Skeletal muscle cell (primary cell): Measurements from ENCODE around the gene SLC13A1.
"Not testable (repeated sequence)": the region's sequence is repeated elsewhere in the genome, so short reads cannot be mapped to it uniquely, and the experiment has no call there.

Experiments
- DNase-seq: peaks from one replicate; pipeline ENCODE4 v3.0.0-alpha.2; 2010; ENCODE audit warnings: low read depth
- H3K4me3 ChIP-seq: 2 replicates; pipeline ENCODE4 v1.5.1; 2011; ENCODE audit warnings: low read depth, mild to moderate bottlenecking, control low read depth, low read length, moderate library complexity

SLC13A1 gene

DNA sequence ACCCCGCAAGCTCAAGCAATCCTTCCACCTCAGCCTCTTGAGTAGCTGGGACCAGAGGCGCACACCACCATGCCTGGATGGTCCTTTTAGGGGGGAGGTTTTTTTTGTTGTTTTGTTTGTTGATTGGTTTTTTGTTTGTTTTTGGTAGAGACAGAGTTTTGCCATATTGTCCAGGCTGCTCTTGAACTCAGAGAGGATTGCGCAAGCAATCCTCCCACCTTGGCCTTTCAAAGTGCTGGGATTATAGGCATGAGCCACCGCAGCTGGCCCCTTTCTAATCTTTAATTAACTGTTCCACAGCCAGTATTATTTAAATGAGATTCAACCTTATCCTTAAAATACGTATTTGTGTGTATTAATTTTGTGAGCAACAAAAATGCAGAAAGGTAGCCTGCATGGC lies 65.8 kb downstream of the SLC13A1 start:
- no peak for DNase-seq
- no peak overlapping the region for H3K4me3 ChIP-seq

DNA sequence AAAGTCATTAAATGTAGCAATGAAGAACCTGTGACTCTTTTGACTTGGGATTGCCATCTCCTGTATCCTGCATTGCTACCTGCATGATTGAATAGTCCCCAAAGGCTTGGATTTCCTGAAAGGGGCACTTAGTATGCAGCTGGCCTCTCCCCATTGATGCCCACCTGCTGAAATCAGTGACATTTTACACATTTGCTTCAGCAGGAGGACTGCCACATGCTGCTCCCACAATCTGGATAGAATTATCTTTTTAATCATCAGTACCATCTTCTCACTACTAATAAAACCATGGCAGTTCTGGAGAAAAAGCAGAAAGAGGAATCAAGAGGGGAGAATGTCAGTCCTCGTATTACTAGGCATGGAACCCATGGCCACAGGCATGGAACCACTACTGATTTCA lies 67.8 kb downstream of the SLC13A1 start:
- H3K4me3 ChIP-seq: no peak overlapping the region
- DNase-seq: no peak

DNA sequence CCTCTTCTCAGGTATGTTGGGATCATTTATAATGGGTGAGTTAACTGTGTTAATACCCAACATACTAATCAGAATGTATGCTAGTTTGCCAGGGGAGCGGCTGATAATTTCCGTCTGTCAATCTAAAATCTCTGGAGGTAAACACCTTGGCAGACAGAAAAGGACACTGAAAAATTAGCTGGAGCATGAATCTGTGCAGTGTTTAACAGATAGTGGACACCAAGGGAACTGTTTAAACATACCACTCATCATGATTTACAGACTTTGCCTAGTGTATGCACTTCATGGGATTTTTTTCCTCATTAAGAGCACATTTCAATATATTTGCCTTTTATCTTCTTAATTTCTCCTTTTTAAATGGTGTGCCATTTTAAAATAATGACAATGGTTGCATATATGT lies 68.2 kb downstream of the SLC13A1 start:
- DNase-seq: no peak
- H3K4me3 ChIP-seq: no peak overlapping the region

DNA sequence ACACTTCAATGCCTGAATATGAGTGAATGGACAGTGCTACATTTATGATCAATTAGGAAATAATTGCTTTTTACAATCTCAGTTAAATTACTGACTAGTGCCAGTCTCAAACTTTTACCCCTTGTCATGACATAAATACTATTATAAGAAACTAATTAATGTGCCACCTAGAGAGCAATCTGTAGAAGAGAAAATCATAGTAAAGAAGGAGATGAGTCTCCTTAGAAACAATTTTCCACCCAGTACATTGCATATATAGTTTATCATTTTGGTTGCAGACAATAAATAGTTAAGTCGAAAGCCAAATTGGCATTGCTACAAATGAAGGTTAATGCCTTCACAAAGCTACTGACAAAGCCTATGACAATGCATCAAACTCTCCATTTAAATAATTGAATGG lies 68.6 kb downstream of the SLC13A1 start:
- H3K4me3 ChIP-seq: no peak overlapping the region
- no peak for DNase-seq

DNA sequence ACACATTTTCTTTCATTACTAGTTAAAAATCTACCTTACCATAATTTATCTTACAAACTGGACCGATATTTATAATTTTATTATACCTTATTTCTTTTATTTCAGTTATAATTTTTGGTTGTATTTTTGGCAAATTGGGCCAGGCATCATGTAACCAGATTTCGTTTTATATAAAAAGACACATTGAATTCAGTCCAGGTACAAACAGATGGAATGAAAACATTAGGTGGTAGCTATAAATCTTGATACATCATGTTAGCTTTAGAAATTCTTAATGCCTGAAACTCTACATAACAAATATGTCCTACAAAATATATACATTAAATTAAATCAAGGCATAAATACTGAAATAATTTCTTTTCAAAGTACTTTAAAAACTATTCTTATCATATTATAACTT lies 73.1 kb downstream of the SLC13A1 start:
- DNase-seq: no peak

DNA sequence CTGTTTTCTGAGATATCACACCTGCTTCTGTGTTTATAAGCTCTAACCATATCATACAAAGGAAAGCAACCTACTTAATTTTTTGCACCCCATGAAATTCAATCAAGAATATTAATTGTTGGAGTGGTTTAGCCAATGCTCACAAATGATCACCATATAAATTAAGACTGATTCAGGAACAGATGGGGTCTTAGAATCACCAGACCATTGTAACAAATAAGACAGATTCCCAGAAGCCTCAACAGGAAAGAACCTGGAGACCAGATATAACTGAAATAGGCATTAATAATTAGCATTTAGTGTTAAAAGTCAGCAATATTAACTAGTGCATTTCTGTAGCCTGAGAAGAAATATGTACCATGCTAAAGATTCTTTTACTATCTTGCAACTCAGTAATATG lies 73.6 kb downstream of the SLC13A1 start:
- DNase-seq: no peak
- no peak overlapping the region for H3K4me3 ChIP-seq

More for the DNA sequence above, 73.1 kb downstream of the SLC13A1 start:
- no peak overlapping the region for H3K4me3 ChIP-seq

DNA sequence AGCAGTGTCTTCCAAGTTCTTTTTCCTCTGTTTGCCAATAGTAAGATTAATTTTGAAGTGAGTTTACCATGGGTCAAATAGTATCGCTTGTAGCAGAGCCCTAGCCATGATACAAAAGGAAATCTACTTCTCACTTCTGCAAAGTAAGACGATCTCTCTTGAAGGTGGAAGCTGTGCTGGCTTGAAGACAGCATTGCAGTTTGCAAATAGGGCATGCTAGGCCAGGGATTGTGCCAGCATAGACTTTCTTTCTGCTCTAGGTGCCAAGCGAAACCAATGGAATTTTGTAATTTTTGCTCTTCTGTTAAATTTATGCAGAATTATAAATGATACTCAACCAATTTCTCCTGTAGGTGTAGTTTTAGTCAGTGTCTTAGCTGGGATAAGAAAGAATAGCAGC lies 74.5 kb downstream of the SLC13A1 start:
- DNase-seq: no peak
- no peak overlapping the region for H3K4me3 ChIP-seq

DNA sequence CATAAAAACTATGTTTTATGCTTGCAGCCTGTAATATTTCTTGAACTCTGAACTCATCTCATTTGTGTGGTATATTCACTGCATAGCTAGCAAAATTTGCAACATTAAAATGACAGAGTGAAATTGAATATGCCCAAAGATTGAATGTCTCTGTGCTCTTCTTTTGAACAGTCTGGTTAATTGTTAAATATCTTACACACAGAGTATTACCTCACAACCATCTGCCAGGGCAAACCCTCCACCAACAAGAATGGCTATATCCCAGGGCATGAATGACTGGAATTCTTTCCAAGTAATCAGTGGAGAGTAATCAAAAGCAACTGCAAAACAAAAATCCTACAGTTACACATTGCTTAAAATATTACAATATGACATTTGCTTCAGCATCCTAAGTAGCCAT lies 76.9 kb downstream of the SLC13A1 start:
- H3K4me3 ChIP-seq: no peak overlapping the region
- DNase-seq: no peak

DNA sequence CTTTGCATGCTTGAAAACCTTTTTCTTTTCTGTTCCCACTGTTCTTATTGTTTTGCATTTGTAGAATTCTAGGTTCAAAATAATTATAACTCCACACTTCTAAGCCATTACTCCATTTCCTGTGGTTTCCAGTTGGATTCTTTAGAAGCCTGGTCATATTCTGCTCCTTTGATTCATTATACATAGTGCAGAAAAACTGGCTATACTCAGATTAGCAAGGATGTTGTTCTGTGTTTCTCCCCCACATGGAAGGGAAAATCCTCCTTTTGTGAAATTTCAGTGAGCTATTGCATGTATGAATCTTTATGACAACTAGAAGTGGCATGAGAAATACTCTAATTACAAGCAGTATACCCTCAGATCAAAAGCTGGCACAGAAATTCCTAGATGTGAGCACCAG lies 79.5 kb downstream of the SLC13A1 start:
- no peak overlapping the region for H3K4me3 ChIP-seq
- DNase-seq: no peak

DNA sequence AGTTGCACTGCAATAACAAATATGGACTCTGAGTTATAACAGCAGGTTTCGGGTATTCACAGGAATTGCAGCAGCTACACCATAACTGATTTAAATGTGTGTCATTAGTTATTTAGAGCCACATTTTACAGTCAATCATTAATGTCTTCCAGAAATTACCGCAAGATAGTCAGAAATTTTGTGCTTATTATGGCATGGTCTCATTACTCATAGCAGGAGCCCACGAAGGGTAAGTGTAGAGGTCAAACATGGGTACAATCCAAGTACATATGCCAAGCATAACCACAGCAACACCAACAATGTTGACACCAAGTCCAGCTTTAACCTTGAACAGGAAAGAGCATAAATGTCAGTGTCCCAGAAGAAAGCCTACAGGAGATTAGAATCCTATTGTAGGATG lies 84.4 kb downstream of the SLC13A1 start:
- no peak overlapping the region for H3K4me3 ChIP-seq
- DNase-seq: no peak

DNA sequence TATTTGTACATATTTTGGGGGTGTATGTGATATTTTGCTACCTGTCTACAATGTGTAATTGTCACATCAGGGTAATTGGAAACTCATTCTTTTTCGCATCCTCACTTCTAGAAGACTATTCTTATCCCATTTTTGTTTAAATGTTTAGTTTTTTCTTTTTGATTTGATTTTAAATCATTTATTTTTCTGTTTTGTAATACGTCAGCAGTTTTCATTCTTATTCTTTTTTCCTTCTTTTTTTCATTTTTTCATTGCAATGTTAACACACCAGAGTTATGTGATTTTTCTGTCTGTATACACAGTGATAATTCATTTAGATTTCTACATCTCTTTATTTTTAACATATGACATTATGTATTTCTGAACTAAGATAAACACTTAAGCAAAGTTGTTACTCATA lies 85.5 kb downstream of the SLC13A1 start:
- no peak for DNase-seq
- H3K4me3 ChIP-seq: no peak overlapping the region

DNA sequence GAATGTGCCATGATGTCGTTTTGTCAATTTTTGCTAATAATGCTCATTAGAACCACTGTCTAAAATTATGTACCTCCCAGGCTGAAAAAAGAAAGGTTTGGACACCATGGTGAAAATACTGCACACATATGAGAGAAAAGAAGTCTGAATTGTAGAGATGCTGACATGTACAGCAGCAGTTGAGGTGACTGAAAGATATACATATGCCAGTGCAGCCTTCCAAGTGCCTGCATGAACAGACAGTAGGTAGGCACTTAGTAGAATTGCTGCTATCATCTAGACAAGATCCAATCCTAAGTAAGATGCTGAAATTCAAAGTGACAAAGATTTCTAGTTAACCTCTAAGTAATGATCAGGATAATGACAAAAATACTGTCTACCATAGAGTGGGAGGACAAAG lies 86.9 kb downstream of the SLC13A1 start:
- no peak overlapping the region for H3K4me3 ChIP-seq
- DNase-seq: no peak

DNA sequence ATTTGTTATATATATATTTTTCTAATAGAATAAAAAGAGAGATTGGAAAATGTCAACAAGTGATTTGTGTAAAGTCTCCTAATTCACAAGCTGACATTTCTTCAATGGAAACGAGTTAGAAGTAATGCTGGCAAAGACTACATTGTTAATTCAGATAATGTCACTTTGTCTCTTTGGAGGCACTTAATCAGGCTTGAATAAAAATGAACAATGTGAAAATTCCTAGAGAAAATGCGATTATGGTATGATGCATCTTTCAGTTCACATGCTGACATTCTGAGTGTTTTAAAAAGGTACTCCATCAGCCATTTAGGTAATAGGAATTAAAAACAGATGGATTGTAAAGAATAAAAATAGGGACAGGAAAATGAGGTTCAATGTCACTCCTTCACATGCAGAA lies 100.1 kb downstream of the SLC13A1 start:
- H3K4me3 ChIP-seq: no peak overlapping the region
- DNase-seq: no peak

DNA sequence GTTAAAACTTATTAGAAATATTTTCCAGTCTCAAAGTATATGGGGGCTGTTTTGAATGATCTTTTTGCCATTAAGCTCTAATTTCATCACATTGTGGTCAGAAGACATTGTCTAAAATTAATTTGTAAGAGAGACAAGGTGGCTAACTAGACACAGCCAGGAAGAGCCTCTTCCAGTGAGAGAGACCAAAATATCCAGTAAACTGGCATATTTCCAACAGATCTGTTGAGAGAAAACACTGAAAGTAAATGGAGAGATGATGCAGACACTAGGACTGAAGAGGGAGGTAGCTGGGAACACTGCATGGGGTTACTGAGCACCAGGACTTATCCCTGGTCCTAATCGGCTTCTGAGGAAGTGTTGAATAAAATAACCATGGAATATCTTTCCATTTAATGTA lies 102.8 kb downstream of the SLC13A1 start:
- H3K4me3 ChIP-seq: no peak overlapping the region
- DNase-seq: no peak

DNA sequence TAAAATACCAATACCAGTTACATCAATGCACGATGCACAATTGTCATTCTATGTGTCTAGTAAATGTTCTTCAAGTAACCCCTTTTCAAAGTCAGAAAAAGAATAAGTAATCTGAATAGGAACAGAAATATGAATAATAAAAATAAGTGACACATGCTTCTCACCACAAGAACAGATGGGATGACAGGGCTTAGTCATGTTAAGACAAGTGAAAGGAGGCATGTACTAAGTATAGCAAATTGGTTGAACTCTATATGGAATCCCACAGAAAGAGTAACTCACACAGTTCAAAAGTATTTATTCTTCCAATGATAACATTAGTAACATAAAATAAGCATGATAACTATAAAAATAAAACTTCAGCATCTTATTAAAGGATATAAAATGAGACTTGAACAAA lies 103.3 kb downstream of the SLC13A1 start:
- peak; percentile 2 for DNase-seq
- no peak overlapping the region for H3K4me3 ChIP-seq

DNA sequence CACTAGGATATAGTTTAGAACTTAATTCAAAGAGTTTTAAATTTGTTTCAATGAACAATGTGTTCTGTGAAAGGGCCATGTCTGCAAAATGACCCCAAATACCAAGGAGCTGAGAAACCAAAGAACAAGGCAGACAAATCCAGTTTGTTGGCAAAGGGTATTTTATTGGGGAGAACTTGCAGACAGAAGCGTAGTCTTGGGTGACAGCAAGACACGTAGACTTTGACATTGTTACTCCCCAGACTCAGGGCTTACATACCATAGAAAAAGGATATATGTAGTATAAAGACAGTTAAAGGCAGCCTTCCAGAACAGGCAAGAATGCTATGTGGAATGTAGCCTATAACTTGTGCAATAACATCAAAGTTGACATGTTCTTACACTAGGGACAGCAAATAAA lies 109.3 kb downstream of the SLC13A1 start:
- no peak for DNase-seq
- H3K4me3 ChIP-seq: no peak overlapping the region

DNA sequence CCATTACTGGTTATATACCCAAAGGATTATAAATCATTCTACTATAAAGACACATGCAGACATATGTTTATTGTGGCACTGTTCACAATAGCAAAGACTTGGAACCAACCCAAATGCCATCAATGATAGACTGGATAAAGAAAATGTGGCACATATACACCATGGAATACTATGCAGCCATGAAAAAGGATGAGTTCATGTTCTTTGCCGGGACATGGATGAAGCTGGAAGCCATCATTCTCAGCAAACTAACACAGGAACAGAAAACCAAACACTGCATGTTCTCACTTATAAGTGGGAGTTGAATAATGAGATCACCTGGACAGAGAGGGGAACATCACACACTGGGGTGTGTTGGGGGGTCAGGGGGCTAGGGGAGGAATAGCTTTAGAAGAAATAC lies 112.9 kb downstream of the SLC13A1 start:
- DNase-seq, H3K4me3 ChIP-seq: not testable (repeated sequence)

DNA sequence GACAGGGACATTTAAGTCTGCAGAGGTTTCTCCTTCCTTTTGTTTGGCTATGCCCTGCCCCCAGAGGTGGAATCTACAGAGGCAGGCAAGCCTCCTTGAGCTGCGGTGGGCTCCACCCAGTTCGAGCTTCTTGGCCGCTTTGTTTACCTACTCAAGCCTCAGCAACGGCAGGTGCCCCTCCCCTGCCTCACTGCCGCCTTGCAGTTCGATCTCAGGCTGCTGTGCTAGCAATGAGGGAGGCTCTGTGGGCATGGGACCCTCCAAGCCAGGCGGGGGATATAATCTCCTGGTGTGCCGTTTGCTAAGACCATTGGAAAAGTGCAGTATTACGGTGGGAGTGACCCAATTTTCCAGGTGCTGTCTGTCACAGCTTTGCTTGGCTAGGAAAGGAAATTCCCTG lies 114.9 kb downstream of the SLC13A1 start:
- H3K4me3 ChIP-seq, DNase-seq: not testable (repeated sequence)

DNA sequence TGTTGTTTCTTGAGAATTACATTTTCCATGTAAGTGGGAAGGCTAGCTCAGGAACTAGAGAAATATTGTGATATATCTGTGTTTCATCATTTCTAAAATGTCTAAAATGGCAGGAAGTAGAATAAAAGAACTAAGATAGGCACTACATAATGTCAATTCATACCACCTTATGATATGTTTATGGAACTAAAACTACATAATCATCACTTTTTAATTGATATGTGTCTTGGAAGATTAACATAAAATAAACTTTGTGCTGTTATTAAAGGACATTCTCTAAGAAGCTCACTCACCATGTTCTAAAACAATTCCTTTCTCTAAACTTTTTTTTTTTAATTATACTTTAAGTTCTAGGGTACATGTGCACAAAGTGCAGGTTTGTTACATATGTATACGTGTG lies 120.7 kb downstream of the SLC13A1 start:
- no peak overlapping the region for H3K4me3 ChIP-seq
- DNase-seq: no peak

DNA sequence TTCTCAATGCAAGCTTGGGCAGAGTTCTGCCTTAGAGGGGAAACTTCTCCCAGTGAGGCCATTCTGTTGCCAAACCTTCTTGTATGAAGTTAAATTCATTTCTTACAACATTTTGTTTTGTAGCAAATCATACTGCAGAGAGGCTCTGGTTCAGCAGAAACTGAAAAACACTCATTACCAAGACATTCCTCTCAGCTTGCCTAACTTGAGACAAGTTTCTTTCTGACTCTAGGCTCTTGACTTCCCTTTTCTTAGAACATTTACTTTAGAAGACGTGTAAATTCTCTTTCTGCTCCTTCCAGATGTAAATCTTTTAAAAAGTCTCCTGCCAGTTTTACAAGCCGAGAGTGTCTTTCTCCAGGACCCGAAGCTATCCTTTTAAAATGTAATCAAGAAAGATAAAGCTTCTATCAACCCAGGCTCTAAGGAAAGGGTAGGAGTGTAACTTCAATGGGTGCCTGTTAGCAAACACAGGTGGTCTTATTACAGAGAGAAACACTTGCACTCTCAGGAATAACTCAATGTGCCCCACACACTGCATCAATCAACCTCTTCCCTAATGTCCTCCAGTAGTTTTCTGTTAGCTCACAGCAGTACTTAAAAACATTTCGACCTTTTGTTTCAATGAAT lies 123.8 kb downstream of the SLC13A1 start:
- DNase-seq: no peak
- no peak overlapping the region for H3K4me3 ChIP-seq

DNA sequence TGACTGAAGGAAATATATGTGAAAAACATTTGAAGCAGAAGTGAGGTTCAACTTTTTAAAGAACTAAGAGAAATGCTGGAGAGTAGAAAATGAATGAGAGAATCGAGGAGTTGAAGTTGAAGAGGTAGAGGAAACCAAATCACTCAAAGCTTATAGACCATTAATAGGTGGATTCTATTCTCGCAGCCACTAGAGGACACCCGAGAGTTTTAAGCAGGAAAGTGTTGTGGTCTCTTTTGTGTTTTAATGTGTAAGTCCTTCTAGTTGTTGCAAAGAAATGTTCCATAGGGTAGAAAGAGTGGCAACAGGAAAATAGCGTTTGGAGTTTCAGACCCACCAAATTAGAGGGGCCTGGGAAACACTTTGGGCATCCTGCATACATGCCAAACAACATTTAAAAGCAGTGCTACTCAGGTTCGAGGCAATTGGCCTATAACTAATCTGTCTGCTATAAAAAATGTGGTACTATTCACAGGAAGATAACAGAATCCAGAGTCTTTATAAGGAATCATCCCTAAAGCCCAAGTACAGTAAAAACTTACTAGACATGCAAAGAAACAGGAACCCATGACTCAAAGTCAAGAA lies 129.0 kb downstream of the SLC13A1 start:
- no peak overlapping the region for H3K4me3 ChIP-seq
- no peak for DNase-seq

DNA sequence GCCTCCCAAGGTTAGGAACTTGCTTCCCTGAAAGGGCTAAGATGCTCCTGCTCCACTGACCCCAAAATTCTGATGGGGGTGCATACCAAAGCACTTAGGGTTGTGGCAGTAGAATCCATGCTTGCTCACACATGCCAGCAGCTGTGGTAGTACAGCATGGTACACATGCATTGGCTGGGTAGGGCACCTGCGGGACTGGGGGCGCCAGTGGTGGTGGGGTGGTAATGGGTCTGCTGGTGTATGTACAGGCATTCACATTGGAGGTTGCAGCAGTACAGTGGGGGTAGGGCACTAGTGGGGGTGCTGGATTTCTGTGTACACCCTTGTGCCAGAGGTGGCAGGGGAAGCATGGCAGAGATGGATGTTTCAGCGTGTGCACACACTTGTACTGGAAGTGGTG lies 132.0 kb downstream of the SLC13A1 start:
- DNase-seq: no peak
- H3K4me3 ChIP-seq: no peak overlapping the region
